Raji (cell line): ENCODE data around the gene CYFIP2.

Experiments used
- POLR2A ChIP-seq: IDR thresholded peaks from 2 replicates; pipeline ENCODE4 v1.6.1; 2011; ENCODE audit warnings: low read depth, low read length, control low read depth; ENCODE audit not compliant: insufficient read depth

CYFIP2 gene

DNA sequence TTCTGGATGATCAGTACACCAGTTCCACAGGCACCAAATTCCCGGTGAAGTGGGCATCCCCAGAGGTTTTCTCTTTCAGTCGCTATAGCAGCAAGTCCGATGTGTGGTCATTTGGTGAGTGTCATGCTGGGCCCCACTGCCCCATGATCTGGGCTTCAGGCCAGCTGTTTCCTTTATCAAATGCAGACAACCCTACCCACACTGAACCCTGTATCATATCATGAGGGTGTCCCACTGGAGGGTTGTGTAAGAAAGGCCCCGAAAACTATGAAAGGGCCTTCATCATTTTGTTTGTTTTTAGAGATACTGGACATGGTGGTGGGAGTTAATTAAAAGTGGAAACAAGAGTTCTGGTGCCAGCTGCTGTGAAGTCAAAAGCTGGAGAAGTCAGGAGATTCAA lies 20.0 kb upstream of the CYFIP2 start:
- no peak for TF ChIP-seq POLR2A

DNA sequence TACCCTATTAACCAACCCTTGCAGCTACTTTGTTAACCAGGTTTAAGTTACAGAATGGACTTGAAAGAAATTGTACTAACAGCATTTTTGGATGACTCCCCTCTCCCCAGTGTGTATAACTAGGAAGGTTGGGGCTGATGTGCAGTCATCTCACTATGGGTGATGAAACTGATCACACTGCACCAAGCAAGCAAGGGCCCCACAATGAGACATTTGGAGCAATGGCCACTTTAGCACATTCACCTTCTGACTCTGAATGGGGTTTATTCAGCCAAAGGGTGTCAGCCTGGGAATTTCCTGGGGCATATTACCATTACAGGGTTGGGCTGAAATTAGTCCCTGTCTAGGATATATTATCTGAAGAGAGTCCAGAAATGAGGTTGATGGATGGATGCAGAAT lies 18.7 kb upstream of the CYFIP2 start:
- TF ChIP-seq POLR2A: no peak

DNA sequence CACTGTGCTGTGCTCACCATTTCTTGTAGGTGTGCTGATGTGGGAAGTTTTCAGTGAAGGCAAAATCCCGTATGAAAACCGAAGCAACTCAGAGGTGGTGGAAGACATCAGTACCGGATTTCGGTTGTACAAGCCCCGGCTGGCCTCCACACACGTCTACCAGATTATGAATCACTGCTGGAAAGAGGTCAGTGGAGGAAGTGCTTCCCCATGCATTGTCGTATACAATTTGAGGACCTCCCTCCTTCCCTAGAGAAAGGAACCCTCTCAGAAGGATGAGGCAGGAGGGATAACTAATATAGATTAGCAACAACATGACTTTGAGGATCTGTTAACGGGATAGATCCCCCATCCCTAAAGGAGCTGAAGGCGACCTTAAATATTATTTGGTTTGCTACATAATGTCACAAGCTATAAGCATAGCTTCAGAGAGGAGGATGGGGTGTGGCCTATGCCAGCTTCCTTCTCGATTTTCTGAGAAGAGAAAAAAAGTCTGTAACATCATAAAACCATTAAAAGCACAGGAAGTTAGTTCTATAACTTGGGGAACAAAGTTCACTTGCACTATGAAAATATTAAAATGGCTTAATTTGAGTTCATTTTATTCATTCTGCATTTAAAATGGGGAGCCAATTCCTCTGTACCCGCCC lies 17.0 kb upstream of the CYFIP2 start:
- no peak for TF ChIP-seq POLR2A

DNA sequence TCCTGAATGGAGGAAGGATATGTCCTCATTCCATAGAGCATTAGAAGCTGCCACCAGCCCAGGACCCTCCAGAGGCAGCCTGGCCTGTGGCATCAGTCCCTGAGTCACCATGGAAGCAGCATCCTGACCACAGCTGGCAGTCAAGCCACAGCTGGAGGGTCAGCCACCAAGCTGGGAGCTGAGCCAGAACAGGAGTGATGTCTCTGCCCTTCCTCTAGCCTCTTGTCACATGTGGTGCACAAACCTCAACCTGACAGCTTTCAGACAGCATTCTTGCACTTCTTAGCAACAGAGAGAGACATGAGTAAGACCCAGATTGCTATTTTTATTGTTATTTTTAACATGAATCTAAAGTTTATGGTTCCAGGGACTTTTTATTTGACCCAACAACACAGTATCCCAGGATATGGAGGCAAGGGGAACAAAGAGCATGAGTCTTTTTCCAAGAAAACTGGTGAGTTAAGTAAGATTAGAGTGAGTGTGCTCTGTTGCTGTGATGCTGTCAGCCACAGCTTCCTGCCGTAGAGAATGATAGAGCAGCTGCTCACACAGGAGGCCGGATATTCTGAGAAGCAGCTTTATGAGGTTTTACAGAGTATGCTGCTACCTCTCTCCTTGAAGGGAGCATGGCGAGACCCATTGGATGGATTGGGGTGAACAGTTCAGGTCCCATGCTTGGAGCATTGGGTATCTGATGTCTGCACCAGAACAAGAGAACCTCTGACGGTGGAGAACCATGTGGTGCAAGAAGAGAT lies 13.0 kb upstream of the CYFIP2 start:
- TF ChIP-seq POLR2A: no peak

DNA sequence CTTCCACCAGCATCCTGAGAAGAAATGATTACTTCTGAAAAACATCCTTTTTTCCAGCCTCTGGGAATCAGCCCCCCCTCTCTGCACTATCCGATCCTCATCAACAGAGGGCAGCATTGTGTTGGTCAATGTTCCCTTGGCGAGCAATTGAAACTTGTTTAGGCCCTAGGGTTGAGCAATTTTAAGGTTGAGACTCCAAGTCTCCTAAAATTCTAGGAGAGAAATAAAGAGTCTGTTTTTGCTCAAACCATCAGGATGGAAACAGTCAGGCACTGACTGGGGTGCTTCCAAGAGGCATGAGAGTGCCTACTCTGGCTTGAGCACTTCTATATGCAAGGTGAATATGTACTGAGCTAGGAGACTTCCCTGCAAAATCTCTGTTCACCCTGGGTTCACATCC lies 12.4 kb upstream of the CYFIP2 start:
- no peak for TF ChIP-seq POLR2A

DNA sequence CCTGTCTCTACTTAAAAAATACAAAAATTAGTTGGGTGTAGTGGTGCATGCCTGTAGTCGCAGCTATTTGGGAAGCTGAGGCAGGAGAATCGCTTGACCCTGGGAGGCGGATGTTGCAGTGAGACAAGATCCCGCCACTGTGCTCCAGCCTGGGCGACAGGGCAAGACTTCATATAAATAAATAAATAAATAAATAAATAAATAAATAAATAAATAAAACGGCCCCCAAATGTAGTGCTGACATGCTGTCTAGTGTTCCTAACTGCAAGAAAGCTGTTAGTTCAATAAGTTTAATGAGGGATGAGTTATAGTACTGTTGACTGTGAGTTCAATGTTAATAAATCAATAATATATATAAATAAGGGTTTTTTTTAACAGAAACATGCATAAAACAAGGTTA lies 7.5 kb upstream of the CYFIP2 start:
- no peak for TF ChIP-seq POLR2A

DNA sequence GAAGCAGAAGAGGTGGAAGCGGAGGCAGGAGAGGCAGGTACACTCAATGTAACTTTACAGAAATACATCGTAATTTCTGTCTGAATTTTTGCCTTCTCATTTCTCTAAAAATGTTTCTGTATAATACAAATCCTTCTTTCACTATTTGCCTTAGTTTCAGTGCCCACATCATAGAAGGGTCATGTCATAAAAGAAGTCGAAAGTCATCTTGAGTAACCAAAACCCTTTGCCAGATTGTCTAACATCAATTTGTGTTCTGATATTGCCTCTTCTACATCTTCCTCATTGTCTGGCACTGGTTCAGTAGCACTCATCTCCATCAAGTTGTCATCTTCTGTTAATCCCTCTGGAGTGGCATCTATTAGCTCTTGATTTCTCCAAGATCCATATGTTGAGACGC lies 6.2 kb upstream of the CYFIP2 start:
- TF ChIP-seq POLR2A: no peak

DNA sequence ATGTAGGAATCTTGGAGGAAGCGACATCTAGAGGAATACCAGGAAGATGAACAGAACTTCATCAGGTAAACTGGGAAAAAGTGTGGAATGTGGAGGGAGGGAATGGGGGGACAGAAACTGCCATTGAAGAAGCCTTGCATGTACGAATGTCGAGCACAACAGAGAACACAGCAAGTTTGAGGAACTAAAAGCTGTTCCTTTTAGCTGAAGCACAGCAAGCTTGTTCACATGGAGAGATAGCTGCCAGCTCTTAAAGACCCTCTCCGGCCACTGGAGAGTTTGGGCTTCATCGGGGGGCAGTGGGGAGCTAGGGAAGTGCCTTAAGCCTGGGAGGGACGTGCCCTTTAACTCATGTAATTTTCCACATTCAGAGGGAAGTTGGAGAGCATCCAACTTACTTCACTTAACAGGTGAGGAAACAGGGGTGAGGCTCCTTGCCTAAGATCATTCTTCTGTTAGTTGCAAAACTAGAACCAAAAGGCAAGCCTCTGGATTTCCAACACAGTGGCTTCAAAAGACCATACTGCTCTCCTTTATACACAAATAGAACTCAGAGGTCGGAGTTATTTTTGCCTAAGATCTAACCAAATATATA lies 2.3 kb upstream of the CYFIP2 start:
- TF ChIP-seq POLR2A: no peak

DNA sequence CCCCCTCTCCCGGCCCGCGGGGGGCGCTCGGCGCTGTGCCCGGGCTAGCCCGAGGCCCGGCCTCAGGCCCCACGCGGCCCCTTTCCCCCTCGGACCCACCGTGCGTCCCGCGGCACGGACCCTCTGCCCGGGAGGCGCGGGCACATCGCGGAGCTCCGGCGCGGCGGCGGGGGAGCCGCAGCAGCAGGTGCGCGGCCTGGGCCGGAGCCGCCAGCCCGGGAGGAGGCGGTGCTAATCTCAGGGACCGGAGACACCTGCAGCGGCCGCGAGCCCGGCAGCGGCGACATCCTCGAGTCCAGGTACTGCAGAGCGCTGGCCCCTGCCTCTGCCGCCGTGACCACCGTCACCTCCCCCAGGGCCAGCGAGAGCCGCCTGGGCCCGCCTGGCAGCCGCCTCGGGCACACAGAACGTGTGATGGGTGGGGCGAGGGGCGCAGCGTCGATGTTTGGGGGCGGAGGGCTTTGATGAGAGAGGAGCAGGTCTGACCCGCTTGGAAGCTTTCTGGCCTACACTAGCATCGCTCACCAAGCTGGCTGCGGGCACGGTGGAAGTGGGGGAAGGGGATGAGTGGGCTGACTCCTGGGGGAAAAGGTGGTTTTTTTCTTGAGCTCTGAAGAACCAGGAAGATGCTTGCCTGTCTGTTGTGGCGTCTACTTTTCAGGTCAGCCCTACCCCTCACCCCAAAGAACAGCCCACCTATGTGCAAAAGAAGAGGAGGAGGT lies 524 bp downstream of the CYFIP2 start:
- TF ChIP-seq POLR2A: no peak

DNA sequence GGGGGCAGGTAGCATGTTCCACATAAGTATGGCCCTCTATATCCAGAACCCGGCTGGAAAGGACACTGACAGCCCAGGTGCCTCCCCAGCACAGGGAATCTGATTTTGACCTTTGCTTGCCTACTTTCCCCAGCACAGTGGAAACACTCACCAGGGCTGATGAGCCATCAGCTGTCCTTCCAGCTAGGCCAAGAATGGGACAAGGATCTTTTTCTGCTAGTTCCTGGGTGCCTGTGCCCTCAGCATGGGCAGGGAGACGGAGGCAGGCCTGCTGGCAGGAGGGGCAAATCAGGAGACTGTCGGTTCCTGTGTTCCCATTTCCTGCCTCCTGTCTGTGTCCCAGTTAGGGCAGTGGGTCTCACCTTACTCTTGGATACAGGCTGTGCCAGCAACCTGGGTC lies 1.1 kb downstream of the CYFIP2 start:
- TF ChIP-seq POLR2A: no peak

DNA sequence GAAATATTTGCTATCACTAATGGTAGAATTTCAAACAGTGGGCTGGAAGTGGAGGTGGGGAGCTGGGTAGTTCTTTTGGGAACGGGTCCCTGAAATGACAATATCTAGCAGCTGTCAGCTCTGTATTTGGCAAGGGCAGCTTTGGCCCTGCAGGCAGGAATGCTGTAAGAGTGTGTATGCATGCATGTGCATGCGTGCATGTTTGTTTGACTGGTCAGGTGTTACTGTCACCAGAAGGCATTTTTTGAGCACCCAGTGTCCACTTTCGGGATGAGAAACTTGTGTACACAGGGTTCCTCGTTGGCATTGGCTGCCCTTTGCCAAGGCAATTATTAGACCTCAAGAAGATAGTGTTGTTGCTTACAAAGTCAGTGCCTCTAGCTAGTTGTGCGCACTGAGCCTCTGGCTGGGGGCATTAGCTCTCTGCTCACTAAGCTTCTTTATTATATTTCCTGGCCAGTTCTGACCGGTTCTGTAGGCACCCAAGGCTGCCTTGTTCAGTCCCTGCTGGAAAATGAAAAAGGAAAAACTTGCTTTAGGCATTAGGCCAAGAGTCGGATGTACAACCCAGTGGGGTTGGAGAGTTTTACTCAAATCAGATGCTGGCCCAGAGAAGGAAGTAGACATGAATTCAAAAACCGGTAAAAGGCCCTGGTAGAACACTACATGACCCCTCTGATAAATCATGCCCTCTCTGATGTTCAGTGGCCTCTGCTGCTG lies 2.0 kb downstream of the CYFIP2 start:
- TF ChIP-seq POLR2A: no peak

DNA sequence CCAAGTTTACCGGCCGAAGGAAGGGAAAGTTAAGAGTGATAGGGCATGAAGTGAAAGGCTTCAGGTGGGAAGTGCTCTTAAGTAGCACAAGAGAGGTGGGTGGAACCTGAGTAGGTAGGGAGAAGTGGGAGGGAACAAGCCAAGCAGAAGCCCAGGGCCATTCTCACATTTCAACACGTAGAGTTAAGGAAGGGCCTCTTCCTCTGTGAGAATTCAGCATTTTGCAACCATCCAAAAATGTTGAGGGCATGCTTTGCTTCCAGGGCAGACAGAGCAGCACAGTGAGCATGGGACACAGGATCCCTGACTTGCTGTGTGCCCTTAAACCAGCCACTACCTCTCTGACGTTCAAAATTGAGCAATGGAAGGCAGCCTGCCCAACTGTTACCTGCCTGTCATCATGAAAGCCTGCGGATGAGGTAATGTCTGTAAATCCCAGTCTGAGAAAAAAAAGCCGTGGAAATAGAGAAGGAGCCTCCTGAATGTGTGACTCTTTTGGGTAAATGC lies 3.3 kb downstream of the CYFIP2 start:
- peak; percentile 61 for TF ChIP-seq POLR2A

DNA sequence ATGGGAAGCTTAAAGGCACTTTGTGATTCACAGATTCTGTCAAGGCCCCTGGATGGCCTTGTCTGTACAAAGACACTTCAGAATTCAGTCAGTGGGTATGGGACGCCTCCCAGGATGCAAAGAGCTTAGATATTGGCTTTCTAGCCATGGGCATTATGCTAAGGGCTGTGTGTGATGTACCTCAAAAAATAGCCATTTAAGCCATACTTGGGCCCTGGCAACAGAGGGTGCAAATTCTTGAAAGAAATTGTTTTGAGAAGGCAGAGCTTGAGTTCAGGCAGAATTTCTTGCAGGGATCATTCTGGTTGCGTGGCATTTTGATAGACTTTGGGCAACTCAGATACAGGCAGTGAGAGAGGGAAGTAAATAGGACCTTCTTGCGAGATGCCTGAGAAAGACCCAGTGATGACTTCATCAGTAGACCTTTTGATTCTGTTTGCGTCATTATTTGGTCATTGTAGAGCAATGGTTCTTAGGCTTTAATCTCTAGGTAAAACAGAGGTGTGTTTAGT lies 3.9 kb downstream of the CYFIP2 start:
- no peak for TF ChIP-seq POLR2A

DNA sequence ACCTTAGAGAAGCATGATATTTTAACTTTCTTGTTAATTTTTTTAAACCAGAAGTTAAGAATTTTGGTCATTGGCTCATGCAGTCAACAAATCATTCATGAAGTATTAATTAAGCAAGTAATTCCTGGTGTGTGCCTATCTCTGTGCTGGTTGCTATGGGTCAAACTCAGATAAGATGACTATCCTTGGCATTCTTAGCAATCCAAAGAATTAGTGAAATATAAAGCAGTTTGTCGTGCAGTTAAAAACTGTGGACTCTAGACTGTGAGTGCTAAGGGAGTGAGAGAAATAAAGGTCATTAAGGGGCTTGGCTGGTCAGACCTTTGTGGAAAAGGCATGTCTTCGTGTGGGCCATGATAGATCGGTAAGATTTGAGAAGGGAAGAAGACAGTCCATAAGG lies 4.8 kb downstream of the CYFIP2 start:
- no peak for TF ChIP-seq POLR2A
